Spleen (tissue), 7 donors: Measurements from ENCODE around the gene INKA1.

Experiments
- CTCF ChIP-seq, 11 experiments: fragments of 200-600 bp in 7 of 11; fragments of 450-650 bp in 4 of 11; sonication (generic) in 4 of 11; IDR thresholded peaks in 8 of 11; conservative IDR thresholded peaks in 3 of 11; 1 replicate in 7 of 11; 2 replicates in 4 of 11; pipeline versions ENCODE4 v1.4.0 to v1.8.0; 2016 to 2021; ENCODE audit warnings: antibody characterized with exemption in 11 of 11, inconsistent platforms in 4 of 11, mild to moderate bottlenecking in 1 of 11
- POLR2AphosphoS5 ChIP-seq, 3 donors: sonication (generic); formaldehyde crosslinking; IDR thresholded peaks; one replicate each; pipeline ENCODE4 v1.5.1; 2017; ENCODE audit warnings: antibody characterized with exemption in 3 of 3
- donor health status: DM: no; HTN: no; CAD: no; lungs with moderate emphysema.
- donor health status: DM: no; HTN: no; CAD: no.
- donor health status: DM: no; HTN: no; CAD: no.

GRCh38 chr3:49769286-49769915, 33.7 kb upstream of the INKA1 start:
- TF ChIP-seq POLR2AphosphoS5 (IDR thresholded peaks at IDR 0.05), result no peak
- TF ChIP-seq CTCF (IDR thresholded peaks at IDR 0.05 in 8 of 11, conservative IDR thresholded peaks at IDR 0.05 in 3 of 11), result no peak
